HG02840 (cell line): ENCODE results near the gene CERS5.

ENCODE experiments used
- ATAC-seq: cut with Tn5 transposase; IDR thresholded peaks from one replicate; pipeline ENCODE4 v1.9.1; 2021; ENCODE audit warnings: mild to moderate bottlenecking, moderate library complexity, moderate number of reproducible peaks; ENCODE audit not compliant: unreplicated experiment, low FRiP score

CERS5 gene

DNA sequence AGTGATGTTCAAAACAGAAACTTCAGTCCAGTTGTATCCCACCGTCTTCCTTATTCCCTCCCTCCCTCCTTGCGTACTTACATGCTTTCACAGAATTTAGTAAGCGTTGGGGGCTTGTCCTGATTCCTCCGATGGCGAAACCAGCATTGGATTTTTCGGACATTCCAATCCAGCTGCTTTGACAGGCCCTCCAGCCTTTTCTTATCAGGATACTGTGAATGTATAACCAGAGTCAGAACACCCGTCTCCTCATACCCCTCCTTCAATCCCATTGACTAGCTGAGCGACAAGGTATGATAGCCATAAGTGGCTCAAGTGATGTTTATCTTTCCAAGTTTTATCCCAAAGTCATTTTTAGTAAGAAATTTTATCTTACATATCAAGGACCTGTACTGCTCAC is 24.2 kb downstream of the CERS5 start:
- ATAC-seq, result no peak

GRCh38 chr12:50132505-50133135 is 34.5 kb downstream of the CERS5 start:
- no peak for ATAC-seq

DNA sequence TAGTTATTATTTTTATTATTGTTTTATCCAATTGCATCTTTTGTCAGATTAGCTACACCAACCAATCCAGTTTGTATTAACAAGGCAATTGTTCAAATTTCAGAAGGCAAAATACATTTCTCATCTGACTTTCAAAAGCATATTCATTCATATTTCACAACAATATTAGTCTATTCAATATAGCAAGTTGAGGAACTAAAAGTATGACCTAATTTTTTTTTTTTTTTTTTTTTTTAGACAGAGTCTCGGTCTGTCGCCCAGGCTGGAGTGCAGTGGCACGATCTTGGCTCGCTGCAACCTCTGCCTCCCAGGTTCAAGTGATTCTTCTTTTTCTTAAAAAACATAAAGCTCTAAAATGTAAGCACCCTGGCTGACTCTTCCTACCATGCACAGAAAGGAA is 37.9 kb downstream of the CERS5 start:
- no peak for ATAC-seq

DNA sequence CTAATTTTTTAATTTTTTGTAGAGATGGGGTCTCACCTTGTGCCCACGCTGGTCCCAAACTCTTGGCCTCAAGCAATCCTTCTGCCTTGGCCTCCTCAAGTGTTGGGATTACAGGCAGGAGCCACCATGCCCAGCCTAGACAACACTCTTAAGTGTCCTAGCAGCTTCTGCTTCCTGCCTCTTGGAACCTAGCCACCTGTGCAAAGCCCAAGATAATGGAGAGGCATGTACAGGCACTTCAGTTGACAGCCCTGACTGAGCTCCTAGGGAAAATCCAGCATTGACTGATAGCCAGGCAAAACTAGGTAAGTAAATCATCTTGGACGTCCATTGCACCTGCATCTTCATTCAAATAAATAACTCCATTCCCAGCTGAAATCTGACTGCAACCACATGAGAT is 39.6 kb downstream of the CERS5 start:
- ATAC-seq, result no peak

DNA sequence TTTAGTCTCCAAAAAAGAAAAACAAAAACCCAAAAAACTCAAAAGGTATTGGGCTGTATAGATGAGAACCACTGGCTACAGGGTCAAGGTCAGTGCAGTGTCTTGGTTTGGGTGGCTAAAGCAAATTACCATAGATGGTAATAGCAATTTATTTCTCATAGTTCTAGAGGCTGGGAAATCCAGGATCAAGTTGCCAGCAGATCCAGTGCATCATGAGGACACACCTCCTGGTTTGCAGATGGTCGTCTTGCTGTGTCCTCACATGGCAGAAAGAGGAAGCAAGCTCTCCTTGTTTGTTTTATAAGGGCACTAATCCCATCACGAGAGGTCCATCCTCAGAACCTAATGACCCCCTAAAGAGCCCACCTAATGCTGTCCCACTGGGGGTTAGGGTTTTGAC is 44.0 kb downstream of the CERS5 start:
- ATAC-seq, result no peak

GRCh38 chr12:50121641-50122040 is 45.5 kb downstream of the CERS5 start:
- ATAC-seq, result no peak

DNA sequence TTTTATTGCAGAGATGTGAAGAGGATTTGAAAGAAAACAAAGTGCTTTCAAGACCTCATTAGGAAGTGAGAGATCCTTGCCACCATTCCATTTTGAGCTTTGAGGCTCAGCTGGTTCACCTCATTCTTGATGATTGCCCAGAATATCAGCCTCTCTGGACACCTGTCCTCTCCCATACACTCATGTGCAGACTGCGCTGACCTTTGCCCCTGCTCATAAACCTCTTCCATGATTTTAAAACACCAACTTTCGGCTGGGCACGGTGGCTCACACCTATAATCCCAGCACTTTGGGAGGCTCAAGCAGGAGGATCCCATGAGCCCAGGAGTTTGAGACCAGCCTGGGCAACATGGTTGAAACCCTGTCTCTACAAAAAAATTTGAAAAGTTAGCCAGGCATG is 46.2 kb downstream of the CERS5 start:
- ATAC-seq, result no peak

- ATAC-seq, result no peak
These were observed 46.6 kb downstream of the CERS5 start for GRCh38 chr12:50120521-50120920.

DNA sequence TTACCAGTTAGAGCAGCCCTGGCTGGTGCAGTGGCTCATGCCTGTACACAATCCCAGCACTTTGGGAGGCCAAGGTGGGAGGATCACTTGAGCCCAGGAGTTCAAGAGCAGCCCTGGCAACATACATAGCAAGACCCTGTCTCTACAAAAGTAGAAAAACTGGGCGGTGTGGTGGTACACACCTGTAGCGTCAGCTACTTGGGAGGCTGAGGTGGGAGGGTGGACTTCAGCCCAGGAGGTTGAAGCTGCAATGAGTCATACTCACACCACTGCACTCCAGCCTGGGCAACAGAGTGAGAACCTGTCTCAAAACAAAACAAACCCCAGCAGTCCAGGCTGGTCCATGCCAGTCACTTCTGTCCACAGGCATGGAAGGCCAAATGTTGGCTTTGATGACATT is 47.8 kb downstream of the CERS5 start:
- no peak for ATAC-seq

GRCh38 chr12:50117057-50117622 is 50.0 kb downstream of the CERS5 start:
- ATAC-seq, result no peak

DNA sequence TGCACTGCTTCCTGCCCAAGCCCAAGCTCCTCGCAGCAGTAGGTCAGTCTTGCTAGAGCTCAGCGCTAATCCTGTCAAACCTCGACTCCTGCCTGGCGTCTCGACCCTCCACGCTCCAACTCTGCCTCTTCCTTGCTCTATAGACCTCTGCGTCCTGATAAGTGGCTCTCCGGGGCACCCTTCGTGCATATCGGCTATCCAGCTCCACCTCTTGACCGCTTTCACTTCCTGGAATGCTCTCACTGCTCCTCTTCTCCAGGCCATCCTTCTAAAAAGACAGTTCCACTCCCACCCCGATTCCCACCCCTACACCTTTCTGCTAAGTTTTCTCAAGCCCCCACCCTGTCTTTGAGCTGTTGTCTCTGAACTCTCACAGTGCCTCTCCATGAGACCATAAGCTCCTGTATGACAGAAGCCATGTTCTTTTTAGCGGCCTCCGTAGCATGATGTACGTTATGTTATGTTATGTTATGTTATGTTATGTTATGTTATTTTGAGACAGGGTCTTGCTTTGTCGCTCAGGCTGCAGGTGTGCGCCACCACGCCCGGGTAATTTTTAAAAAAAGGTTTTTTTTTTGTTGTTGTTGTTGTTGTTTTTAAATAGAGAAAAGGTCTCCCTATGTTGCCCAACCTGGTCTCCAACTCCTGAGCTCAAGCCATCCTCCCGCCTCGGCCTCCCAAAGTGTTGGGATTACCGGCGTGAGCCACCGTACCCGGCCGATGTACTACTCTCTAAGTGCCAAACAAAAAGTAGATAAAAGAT is 54.5 kb downstream of the CERS5 start:
- ATAC-seq, result no peak

DNA sequence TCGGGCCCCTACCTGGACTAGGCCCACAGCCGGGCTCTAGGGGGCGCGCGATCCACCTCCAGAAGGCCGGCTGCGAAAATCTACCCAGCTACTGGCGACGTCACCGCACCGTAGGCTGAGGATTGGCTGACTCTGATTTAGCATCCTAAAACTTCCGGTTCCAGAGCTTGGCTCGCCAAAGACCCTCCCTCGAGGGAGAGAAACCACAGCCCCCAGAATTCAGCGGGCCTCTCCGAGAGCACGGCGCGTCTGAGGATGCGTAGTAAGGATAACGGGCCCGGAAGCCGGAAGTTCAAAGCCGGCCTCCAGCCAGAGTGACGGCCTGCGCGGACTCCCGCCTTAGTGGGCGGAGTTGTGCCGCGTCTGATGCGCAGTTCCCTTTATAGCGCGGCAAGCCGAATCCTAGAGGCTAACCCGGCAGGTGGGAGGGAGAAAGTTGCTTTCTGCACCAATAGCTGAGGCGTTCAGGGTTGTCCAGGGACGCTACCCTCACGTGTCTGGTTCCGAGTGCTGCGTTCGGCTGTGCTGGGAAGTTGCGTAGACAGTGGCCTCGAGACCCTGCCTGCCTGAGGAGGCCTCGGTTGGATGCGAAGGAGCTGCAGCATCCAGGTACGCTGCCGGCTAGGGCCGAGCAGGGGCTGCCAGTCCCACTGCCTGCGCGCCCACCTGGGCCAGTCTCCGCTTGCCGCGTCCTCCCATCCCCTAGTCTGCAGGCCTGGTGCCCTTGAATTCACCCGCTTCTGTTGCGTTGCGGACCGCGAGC is 55.3 kb downstream of the CERS5 start, which contains the start of gene COX14:
Gene COX14, plus strand, starts transcription at position 544 of the 763 bp plus-strand sequence. CDS start 7,808 bp downstream, outside the sequence.
- peak; percentile 88 for ATAC-seq

- peak; percentile 1 for ATAC-seq
These were observed 55.8 kb downstream of the CERS5 start for GRCh38 chr12:50111395-50111692.

GRCh38 chr12:50110762-50111351 is 56.3 kb downstream of the CERS5 start:
- no peak for ATAC-seq

DNA sequence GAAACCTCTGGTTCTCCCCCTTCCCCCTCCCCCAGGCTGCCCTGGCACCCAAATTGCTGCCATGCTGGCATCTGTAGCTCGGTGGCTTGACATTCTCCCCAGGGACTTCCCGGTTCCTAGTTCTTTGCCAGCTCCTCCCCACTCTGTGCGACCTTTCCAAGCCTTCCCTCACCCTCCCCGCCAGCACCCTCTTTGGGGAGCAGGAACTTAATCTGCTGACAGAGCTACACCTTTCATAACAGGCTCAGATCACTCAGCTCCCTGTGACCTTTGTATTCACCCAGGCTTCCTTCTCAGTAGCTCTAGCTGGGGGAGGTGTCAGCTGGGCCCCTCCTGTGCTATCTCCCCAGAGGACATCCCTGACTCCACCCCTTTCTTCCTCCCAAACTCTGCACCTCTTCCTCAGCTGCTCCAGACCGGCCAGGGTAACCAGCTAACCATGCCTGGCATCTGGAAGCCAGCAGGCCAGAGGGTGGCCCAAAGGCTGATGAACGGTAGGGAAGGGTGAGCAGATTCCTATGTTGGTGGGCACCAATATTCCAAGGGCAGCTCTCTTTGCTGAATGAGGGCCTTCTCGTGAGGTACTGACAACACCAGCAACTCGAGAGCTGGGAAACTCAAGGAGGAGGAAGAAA is 56.9 kb downstream of the CERS5 start:
- ATAC-seq, result no peak

GRCh38 chr12:50109319-50109718 is 57.9 kb downstream of the CERS5 start:
- no peak for ATAC-seq

DNA sequence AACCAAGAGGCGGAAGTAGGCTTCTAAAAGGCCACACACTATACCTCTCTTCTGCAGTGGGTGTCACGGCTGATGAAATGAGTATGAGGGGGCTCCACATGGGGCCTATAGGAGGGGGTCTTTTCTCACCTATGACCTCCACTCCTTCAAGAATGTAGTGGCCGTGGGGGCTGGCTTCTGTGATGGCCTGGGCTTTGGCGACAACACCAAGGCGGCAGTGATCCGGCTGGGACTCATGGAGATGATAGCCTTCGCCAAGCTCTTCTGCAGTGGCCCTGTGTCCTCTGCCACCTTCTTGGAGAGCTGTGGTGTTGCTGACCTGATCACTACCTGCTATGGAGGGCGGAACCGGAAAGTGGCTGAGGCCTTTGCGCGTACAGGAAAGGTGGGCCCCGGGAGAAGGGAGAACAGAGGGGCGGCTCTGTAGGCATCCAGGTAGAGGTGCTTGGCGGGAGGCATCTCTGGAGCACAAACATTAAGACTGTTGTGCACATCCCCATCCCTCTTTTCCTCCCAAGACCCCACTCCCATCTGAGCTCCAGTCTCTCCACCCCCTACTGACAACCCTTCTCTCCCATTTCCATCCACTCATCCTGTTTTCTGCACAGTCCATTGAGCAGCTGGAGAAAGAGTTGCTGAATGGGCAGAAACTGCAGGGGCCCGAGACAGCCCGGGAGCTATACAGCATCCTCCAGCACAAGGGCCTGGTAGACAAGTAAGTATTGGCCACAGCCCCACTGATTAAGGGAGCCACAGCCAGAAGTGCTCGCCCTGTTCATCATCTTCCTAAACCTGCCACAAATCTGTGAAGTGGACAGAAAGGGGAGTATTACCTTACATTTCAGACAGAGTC is 59.5 kb downstream of the CERS5 start:
- ATAC-seq, result no peak

DNA sequence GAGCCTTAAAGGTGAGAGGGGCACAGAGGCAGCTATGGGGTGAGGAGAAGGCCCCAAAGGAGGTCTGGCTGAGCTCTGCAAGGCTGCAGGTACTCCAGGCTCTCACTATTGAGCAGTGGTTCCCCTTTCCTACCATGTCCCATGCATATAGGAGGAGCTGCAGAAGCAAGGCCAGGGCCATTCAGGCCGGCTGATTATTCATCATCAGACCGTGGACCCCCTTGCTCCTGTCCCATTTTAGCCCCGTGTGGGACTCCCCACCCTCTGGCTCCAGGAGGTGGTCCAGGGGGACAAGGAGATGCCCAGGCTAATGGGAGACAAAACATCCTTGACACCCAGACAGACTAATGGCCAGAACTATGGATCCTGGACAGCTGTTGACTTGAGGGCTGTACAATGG is 60.3 kb downstream of the CERS5 start:
- ATAC-seq, result no peak

- no peak for ATAC-seq
These were observed 61.2 kb downstream of the CERS5 start for GRCh38 chr12:50105913-50106450.
